Peyer's patch (tissue), 4 donors: ENCODE measurements around the gene UIMC1.

Experiments
- POLR2A ChIP-seq, 2 donors: fragments of 450-650 bp; IDR thresholded peaks; one replicate each; pipeline ENCODE4 v1.5.1; 2017; ENCODE audit warnings: antibody characterized with exemption in 2 of 2, mild to moderate bottlenecking in 2 of 2, moderate library complexity in 2 of 2
- TF ChIP-seq, protein P1 (sequence below), 6 experiments: fragments of 450-650 bp in 4 of 6; fragments of 200-600 bp in 2 of 6; sonication (generic) in 1 of 6; IDR thresholded peaks; one replicate each; pipeline ENCODE4 v1.5.1; 2017 to 2019; ENCODE audit warnings: antibody characterized with exemption in 6 of 6, mild to moderate bottlenecking in 3 of 6, moderate library complexity in 1 of 6

- TF ChIP-seq, protein P1, sequence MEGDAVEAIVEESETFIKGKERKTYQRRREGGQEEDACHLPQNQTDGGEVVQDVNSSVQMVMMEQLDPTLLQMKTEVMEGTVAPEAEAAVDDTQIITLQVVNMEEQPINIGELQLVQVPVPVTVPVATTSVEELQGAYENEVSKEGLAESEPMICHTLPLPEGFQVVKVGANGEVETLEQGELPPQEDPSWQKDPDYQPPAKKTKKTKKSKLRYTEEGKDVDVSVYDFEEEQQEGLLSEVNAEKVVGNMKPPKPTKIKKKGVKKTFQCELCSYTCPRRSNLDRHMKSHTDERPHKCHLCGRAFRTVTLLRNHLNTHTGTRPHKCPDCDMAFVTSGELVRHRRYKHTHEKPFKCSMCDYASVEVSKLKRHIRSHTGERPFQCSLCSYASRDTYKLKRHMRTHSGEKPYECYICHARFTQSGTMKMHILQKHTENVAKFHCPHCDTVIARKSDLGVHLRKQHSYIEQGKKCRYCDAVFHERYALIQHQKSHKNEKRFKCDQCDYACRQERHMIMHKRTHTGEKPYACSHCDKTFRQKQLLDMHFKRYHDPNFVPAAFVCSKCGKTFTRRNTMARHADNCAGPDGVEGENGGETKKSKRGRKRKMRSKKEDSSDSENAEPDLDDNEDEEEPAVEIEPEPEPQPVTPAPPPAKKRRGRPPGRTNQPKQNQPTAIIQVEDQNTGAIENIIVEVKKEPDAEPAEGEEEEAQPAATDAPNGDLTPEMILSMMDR (IDR thresholded peaks at IDR 0.05), result no peak
- TF ChIP-seq POLR2A (IDR thresholded peaks at IDR 0.05), result no peak
Measured at GRCh38 chr5:177023303-177023664, 16.7 kb upstream of the UIMC1 start.
